HepG2 (cell line): ENCODE data around the gene GCN1. TPM values are rescaled to one million over a fixed set of nuclear protein-coding genes. Genes with fewer than 3 reads are reported as not detected.

Source experiments
- ADNP ChIP-seq: sonication (generic); formaldehyde crosslinking; IDR thresholded peaks from 2 replicates; pipeline ENCODE4 v1.4.0; 2020; ENCODE audit warnings: missing genetic modification reagents
- AGO1 ChIP-seq: fragments of 200-400 bp; formaldehyde crosslinking; IDR thresholded peaks from 2 replicates; pipeline ENCODE4 v1.6.1; 2017; ENCODE audit warnings: mild to moderate bottlenecking, low read depth, low read length, moderate library complexity; ENCODE audit not compliant: poor library complexity, severe bottlenecking
- HDAC1 ChIP-seq: sonication (generic); formaldehyde crosslinking; IDR thresholded peaks from 2 replicates; pipeline ENCODE4 v1.5.1; 2020; ENCODE audit warnings: mild to moderate bottlenecking, missing genetic modification reagents
- JUNB ChIP-seq: sonication (generic); formaldehyde crosslinking; IDR thresholded peaks from 2 replicates; pipeline ENCODE4 v1.8.0; 2022; ENCODE audit warnings: missing genetic modification reagents, mild to moderate bottlenecking, borderline replicate concordance
- JUND ChIP-seq: sonication (generic); formaldehyde crosslinking; IDR thresholded peaks from 2 replicates; pipeline ENCODE4 v1.8.0; 2022; ENCODE audit warnings: mild to moderate bottlenecking, missing genetic modification reagents
- KDM1A ChIP-seq: IDR thresholded peaks from 2 replicates; pipeline ENCODE4 v1.6.1; 2016; ENCODE audit warnings: missing compliant biosample characterization
- MIER2 ChIP-seq: IDR thresholded peaks from 2 replicates; pipeline ENCODE4 v1.6.1; 2016; ENCODE audit warnings: missing biosample characterization, missing genetic modification reagents
- RARG ChIP-seq: sonication (generic); formaldehyde crosslinking; IDR thresholded peaks from 2 replicates; pipeline ENCODE4 v1.4.0; 2020; ENCODE audit warnings: low read depth, mild to moderate bottlenecking, missing genetic modification reagents
- RBFOX2 ChIP-seq: fragments of 200-400 bp; formaldehyde crosslinking; IDR thresholded peaks from 2 replicates; pipeline ENCODE4 v1.6.1; 2017; ENCODE audit warnings: low read depth, mild to moderate bottlenecking, low read length
- RFX1 ChIP-seq: fragments of 450-650 bp; IDR thresholded peaks from 2 replicates; pipeline ENCODE4 v1.6.1; 2017
- SAP130 ChIP-seq: IDR thresholded peaks from 2 replicates; pipeline ENCODE4 v1.6.1; 2016; ENCODE audit warnings: low read depth
- SMARCE1 ChIP-seq: fragments of 450-650 bp; IDR thresholded peaks from 2 replicates; pipeline ENCODE4 v1.6.1; 2017; ENCODE audit warnings: borderline replicate concordance
- STAT5B ChIP-seq: sonication (generic); formaldehyde crosslinking; IDR thresholded peaks from 2 replicates; pipeline ENCODE4 v1.4.0; 2020; ENCODE audit warnings: missing genetic modification reagents
- SYNCRIP ChIP-seq: fragments of 200-400 bp; formaldehyde crosslinking; IDR thresholded peaks from 2 replicates; pipeline ENCODE4 v1.6.1; 2018; ENCODE audit warnings: mild to moderate bottlenecking, low read depth, low read length; ENCODE audit not compliant: insufficient read depth
- ZMAT3 ChIP-seq: sonication (generic); formaldehyde crosslinking; conservative IDR thresholded peaks from 2 replicates; pipeline ENCODE4 v1.7.0; 2021; ENCODE audit warnings: missing genetic modification reagents
- ZNF160 ChIP-seq: sonication (generic); formaldehyde crosslinking; IDR thresholded peaks from 2 replicates; pipeline ENCODE4 v1.8.0; 2022; ENCODE audit warnings: mild to moderate bottlenecking, inconsistent platforms, missing genetic modification reagents
- ZNF776 ChIP-seq: sonication (generic); formaldehyde crosslinking; IDR thresholded peaks from 2 replicates; pipeline ENCODE4 v1.4.0; 2020; ENCODE audit warnings: mild to moderate bottlenecking, missing genetic modification reagents
- polyA plus RNA-seq, 8 experiments: library from polyadenylated mRNA; depleted of rRNA in 3 of 8; stranded (reverse) in 7 of 8; unstranded in 1 of 8; fragments of >200 nt; fragmentation: Illumina TruSeq in 4 of 8; extraction: Trizol in 4 of 8; gene quantifications; 2 replicates each; pipeline versions ENCODE4 v1.2.1 to v1.2.3, GENCODE V29; 2011 to 2016; ENCODE audit warnings: low read depth in 4 of 8, missing spikeins in 1 of 8, mixed read lengths in 1 of 8; ENCODE audit not compliant: insufficient read depth in 1 of 8
- total RNA-seq, 5 experiments: library from RNA; depleted of rRNA; stranded (reverse); fragments of >200 nt; fragmentation: Illumina TruSeq; extraction: Trizol; gene quantifications; 2 replicates each; pipeline ENCODE4 v1.2.3, GENCODE V29; 2016; ENCODE audit warnings: low read depth in 1 of 5
- TF ChIP-seq, protein P1 (sequence below): sonication (generic); formaldehyde crosslinking; IDR thresholded peaks from 2 replicates; pipeline ENCODE4 v1.5.0; 2020; ENCODE audit warnings: mild to moderate bottlenecking, missing genetic modification reagents
- TF ChIP-seq, protein P2 (sequence below): sonication (generic); formaldehyde crosslinking; IDR thresholded peaks from 2 replicates; pipeline ENCODE4 v1.5.1; 2020; ENCODE audit warnings: missing genetic modification reagents, mild to moderate bottlenecking, borderline replicate concordance
- TF ChIP-seq, protein P3 (sequence below): sonication (generic); formaldehyde crosslinking; IDR thresholded peaks from 2 replicates; pipeline ENCODE4 v1.4.0; 2020; ENCODE audit warnings: missing genetic modification reagents
- TF ChIP-seq, protein P4 (sequence below): sonication (generic); formaldehyde crosslinking; IDR thresholded peaks from 2 replicates; pipeline ENCODE4 v1.5.0; 2020; ENCODE audit warnings: missing genetic modification reagents, mild to moderate bottlenecking, borderline replicate concordance
- TF ChIP-seq, protein P5 (sequence below): sonication (generic); formaldehyde crosslinking; conservative IDR thresholded peaks from 2 replicates; pipeline ENCODE4 v1.8.0; 2022; ENCODE audit warnings: mild to moderate bottlenecking, moderate library complexity, missing genetic modification reagents

Gene GCN1
- total and polyA plus RNA-seq, 2 of the 13 experiments (the other 11 are each of a cell fraction or from before 2014, with no cell fraction given) = 58.2 to 83.0 TPM

DNA sequence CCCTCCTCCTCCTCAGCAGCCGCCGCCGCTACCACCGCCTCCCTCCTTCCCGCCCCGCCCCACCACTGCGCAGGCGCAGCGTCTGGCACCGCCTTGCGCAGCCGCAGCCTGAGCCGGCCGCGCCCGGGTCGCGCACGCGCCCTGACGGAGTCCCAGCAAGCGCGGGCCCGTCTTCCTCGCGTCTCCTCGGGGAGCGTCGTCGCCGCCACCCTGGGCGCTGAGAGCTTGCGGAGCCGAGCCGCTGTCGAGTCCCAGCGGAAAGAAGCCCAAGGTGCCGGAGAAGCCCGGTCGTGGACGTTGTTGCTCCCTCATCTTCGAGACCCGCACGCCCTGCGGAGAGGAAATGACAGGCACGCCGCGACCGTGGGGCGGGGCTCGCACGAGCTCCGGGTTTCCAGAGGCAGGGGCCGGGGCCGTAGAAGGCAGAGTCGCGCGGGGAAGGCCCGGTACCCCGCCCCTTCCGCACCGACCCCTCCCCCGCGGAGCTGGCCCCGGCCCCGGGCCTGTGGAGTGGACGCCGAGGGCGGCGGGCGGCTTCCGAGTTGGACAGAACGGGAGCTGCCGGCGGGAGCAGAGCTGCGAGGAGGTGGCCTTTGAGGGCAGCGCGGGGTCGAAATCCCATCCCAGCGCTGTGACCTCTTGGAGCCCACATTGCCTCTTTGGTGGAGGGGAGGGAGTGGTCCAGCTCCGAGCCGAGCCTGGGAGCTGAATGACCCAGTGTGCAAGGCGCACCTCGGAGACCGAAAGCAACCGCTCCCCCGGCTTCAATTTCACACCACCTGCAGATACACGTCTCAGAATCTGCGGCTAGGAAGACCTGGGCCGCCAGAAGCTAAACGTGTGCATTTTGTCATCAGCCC is 77.5 kb downstream of the GCN1 start (continued):
- TF ChIP-seq, protein P1, sequence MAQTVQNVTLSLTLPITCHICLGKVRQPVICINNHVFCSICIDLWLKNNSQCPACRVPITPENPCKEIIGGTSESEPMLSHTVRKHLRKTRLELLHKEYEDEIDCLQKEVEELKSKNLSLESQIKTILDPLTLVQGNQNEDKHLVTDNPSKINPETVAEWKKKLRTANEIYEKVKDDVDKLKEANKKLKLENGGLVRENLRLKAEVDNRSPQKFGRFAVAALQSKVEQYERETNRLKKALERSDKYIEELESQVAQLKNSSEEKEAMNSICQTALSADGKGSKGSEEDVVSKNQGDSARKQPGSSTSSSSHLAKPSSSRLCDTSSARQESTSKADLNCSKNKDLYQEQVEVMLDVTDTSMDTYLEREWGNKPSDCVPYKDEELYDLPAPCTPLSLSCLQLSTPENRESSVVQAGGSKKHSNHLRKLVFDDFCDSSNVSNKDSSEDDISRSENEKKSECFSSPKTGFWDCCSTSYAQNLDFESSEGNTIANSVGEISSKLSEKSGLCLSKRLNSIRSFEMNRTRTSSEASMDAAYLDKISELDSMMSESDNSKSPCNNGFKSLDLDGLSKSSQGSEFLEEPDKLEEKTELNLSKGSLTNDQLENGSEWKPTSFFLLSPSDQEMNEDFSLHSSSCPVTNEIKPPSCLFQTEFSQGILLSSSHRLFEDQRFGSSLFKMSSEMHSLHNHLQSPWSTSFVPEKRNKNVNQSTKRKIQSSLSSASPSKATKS (CRISPR knock-in tag) = no peak
- TF ChIP-seq, protein P2, sequence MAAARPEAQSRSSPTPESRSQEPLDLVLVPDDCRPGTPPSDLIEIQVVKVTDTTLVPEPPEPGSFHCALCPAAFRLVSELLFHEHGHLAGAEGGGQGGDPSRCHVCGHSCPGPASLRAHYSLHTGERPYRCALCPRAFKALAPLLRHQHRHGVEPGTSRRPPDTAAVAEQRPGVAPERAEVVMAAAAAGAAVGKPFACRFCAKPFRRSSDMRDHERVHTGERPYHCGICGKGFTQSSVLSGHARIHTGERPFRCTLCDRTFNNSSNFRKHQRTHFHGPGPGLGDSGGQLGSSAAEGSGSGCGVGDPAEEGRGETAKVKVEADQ = peak; percentile 61; the same call in 1 of the 2 replicates
- TF ChIP-seq, protein P3, sequence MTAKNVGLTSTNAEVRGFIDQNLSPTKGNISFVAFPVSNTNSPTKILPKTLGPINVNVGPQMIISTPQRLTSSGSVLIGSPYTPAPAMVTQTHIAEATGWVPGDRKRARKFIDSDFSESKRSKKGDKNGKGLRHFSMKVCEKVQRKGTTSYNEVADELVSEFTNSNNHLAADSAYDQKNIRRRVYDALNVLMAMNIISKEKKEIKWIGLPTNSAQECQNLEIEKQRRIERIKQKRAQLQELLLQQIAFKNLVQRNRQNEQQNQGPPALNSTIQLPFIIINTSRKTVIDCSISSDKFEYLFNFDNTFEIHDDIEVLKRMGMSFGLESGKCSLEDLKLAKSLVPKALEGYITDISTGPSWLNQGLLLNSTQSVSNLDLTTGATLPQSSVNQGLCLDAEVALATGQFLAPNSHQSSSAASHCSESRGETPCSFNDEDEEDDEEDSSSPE = peak; percentile 87
- TF ChIP-seq AGO1 (no peak), ADNP (CRISPR knock-in tag) (no peak), RARG (no peak), ZNF776 (CRISPR knock-in tag) (peak; percentile 72; the same call in 1 of the 2 replicates), ZNF160 (CRISPR knock-in tag) (peak; percentile 23; the same call in 1 of the 2 replicates), STAT5B (CRISPR knock-in tag) (no peak), RBFOX2 (peak; percentile 94), JUNB (CRISPR knock-in tag) (0 out of 2 replicates have a peak, but pooled peaks have one; percentile 21), SAP130 (CRISPR knock-in tag) (peak; percentile 98), SMARCE1 (no peak), SYNCRIP (no peak), HDAC1 (CRISPR knock-in tag) (peak; percentile 66; the same call in 1 of the 2 replicates), JUND (CRISPR knock-in tag) (no peak), KDM1A (CRISPR knock-in tag) (no peak), ZMAT3 (0 out of 2 replicates have a peak, but pooled peaks have one; percentile 30), RFX1 (no peak), MIER2 (CRISPR knock-in tag) (no peak)
- TF ChIP-seq, protein P4, sequence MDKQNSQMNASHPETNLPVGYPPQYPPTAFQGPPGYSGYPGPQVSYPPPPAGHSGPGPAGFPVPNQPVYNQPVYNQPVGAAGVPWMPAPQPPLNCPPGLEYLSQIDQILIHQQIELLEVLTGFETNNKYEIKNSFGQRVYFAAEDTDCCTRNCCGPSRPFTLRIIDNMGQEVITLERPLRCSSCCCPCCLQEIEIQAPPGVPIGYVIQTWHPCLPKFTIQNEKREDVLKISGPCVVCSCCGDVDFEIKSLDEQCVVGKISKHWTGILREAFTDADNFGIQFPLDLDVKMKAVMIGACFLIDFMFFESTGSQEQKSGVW = no peak
- TF ChIP-seq, protein P5, sequence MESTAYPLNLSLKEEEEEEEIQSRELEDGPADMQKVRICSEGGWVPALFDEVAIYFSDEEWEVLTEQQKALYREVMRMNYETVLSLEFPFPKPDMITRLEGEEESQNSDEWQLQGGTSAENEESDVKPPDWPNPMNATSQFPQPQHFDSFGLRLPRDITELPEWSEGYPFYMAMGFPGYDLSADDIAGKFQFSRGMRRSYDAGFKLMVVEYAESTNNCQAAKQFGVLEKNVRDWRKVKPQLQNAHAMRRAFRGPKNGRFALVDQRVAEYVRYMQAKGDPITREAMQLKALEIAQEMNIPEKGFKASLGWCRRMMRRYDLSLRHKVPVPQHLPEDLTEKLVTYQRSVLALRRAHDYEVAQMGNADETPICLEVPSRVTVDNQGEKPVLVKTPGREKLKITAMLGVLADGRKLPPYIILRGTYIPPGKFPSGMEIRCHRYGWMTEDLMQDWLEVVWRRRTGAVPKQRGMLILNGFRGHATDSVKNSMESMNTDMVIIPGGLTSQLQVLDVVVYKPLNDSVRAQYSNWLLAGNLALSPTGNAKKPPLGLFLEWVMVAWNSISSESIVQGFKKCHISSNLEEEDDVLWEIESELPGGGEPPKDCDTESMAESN (CRISPR knock-in tag) = peak; percentile 87
